Omental fat pad (tissue), 4 donors: Measurements from ENCODE around the gene FAM13A. TPM values are rescaled to one million over a fixed set of nuclear protein-coding genes. Genes with fewer than 3 reads are reported as not detected.

Source experiments
- ATAC-seq: fragments of 150-250 bp; one replicate; pipeline ENCODE4 v1.9.1; 2016; ENCODE audit warnings: mild to moderate bottlenecking, moderate library complexity; ENCODE audit not compliant: low FRiP score
- DNase-seq: peaks from one replicate; pipeline ENCODE4 v3.0.0-alpha.2; 2019; ENCODE audit warnings: low spot score
- CTCF ChIP-seq, 3 donors: fragments of 450-650 bp; IDR thresholded peaks; one replicate each; pipeline ENCODE4 v1.5.1; 2016 to 2017; ENCODE audit warnings: antibody characterized with exemption in 3 of 3, mild to moderate bottlenecking in 3 of 3, moderate library complexity in 2 of 3
- total RNA-seq, 4 donors: library from RNA; depleted of rRNA; stranded (reverse); fragments of >200 nt; gene quantifications; one replicate each; pipeline ENCODE4 v1.1.0, GENCODE V29; 2016

Gene FAM13A
- total RNA-seq, 4 donors from 2014 or later, result 48.5 to 84.2 (median 51.2) TPM

- DNase-seq, result no peak
- no peak for TF ChIP-seq CTCF (IDR thresholded peaks at IDR 0.05)
- no peak for ATAC-seq
Measured at GRCh38 chr4:88788895-88789294, 268.1 kb downstream of the FAM13A start.

GRCh38 chr4:88788424-88788823 is 268.6 kb downstream of the FAM13A start:
- ATAC-seq, result no peak
- DNase-seq, result no peak
- TF ChIP-seq CTCF (IDR thresholded peaks at IDR 0.05), result no peak

- no peak for TF ChIP-seq CTCF (IDR thresholded peaks at IDR 0.05)
- no peak for ATAC-seq
- no peak for DNase-seq
Measured at GRCh38 chr4:88786011-88786410, 271.0 kb downstream of the FAM13A start.

GRCh38 chr4:88780389-88780788 is 276.6 kb downstream of the FAM13A start:
- TF ChIP-seq CTCF (IDR thresholded peaks at IDR 0.05), result no peak
- ATAC-seq, result no peak
- DNase-seq, result no peak

- ATAC-seq (no peak), DNase-seq (no peak)
- TF ChIP-seq CTCF (IDR thresholded peaks at IDR 0.05), result no peak
Measured at GRCh38 chr4:88779431-88779830, 277.6 kb downstream of the FAM13A start.

GRCh38 chr4:88775529-88775928 is 281.5 kb downstream of the FAM13A start:
- DNase-seq (no peak), ATAC-seq (no peak)
- TF ChIP-seq CTCF (IDR thresholded peaks at IDR 0.05), result no peak

GRCh38 chr4:88775026-88775425 is 282.0 kb downstream of the FAM13A start:
- no peak for TF ChIP-seq CTCF (IDR thresholded peaks at IDR 0.05)
- ATAC-seq (no peak), DNase-seq (no peak)
